A549 (cell line): ENCODE data around the gene GSC2. TPM values are rescaled to one million over a fixed set of nuclear protein-coding genes. Genes with fewer than 3 reads are reported as not detected.

ENCODE experiments used
- ATAC-seq, 2 experiments: fragments of 200-7000 bp in 1 of 2; fragments of >200 bp in 1 of 2; cut with Nextera tagmentation in 1 of 2; cut with Tn5 transposase in 1 of 2; 3 replicates each; pipeline versions ENCODE4 v1.8.0 to v1.9.1; 2018 to 2020; ENCODE audit warnings: mild to moderate bottlenecking in 1 of 2, moderate library complexity in 1 of 2
- CTCF ChIA-PET: fragments of 300-600 bp; sonication (Branson Sonifier 250); formaldehyde crosslinking; extraction: SDS; loops from one replicate; lab custom pipeline; 2021; ENCODE audit warnings: antibody characterized with exemption, inconsistent platforms; lab: Yijun Ruan, JAX
- POLR2A ChIA-PET: fragments of 350-600 bp; formaldehyde crosslinking; extraction: SDS; loops from one replicate; lab custom pipeline; 2021; ENCODE audit warnings: antibody characterized with exemption, inconsistent platforms; lab: Yijun Ruan, JAX
- DNase-seq, 2 experiments: peaks; one replicate each; pipeline versions ENCODE4 v3.0.0 to v3.0.0-alpha.2; 2011 to 2016; ENCODE audit warnings: low read depth in 1 of 2, low spot score in 1 of 2
- FAIRE-seq: peaks from 2 replicates; lab custom pipeline; 2011; peaks lifted over from hg19 to GRCh38; lab: Jason Lieb, UNC
- H3K27ac ChIP-seq, 2 experiments: fragments of >200 bp; sonication (Bioruptor Twin); formaldehyde crosslinking; 3 replicates each; pipeline ENCODE4 v1.5.1; 2016 to 2017
- H3K4me1 ChIP-seq: fragments of >200 bp; sonication (Bioruptor Twin); formaldehyde crosslinking; 3 replicates; pipeline ENCODE4 v1.6.1; 2016
- H3K4me2 ChIP-seq: fragments of >200 bp; sonication (Bioruptor Twin); formaldehyde crosslinking; 3 replicates; pipeline ENCODE4 v1.6.1; 2016
- H3K4me3 ChIP-seq: fragments of >200 bp; sonication (Bioruptor Twin); formaldehyde crosslinking; 3 replicates; pipeline ENCODE4 v1.5.1; 2016
- H3K9me3 ChIP-seq: fragments of >200 bp; sonication (Bioruptor Twin); formaldehyde crosslinking; 3 replicates; pipeline ENCODE4 v1.6.1; 2016
- CBX2 ChIP-seq: fragments of 200-600 bp; sonication (generic); IDR thresholded peaks from 2 replicates; pipeline ENCODE4 v1.6.1; 2016; ENCODE audit warnings: low read depth, mild to moderate bottlenecking, borderline replicate concordance
- CBX8 ChIP-seq: fragments of 200-600 bp; sonication (generic); IDR thresholded peaks from 2 replicates; pipeline ENCODE4 v1.6.1; 2016
- CHD2 ChIP-seq: fragments of 150-350 bp; IDR thresholded peaks from 2 replicates; pipeline ENCODE4 v1.6.1; 2014; ENCODE audit warnings: low read length; ENCODE audit not compliant: partially characterized antibody
- CHD4 ChIP-seq: fragments of 200-600 bp; sonication (generic); IDR thresholded peaks from 2 replicates; pipeline ENCODE4 v1.6.1; 2016; ENCODE audit warnings: antibody characterized with exemption, mild to moderate bottlenecking, borderline replicate concordance
- EHF ChIP-seq: fragments of 250-450 bp; sonication (Bioruptor Pico); IDR thresholded peaks from 2 replicates; pipeline ENCODE4 v1.5.0; 2020; ENCODE audit warnings: mild to moderate bottlenecking
- ESRRA ChIP-seq: fragments of 150-350 bp; IDR thresholded peaks from 2 replicates; pipeline ENCODE4 v1.6.1; 2014; ENCODE audit warnings: mild to moderate bottlenecking, low read length, borderline replicate concordance
- HOXB5 ChIP-seq: fragments of 250-450 bp; sonication (Bioruptor Pico); IDR thresholded peaks from 2 replicates; pipeline ENCODE4 v1.5.0; 2020; ENCODE audit warnings: mild to moderate bottlenecking, moderate library complexity
- JUN ChIP-seq, 2 experiments: fragments of >200 bp; sonication (Bioruptor Twin); formaldehyde crosslinking; IDR thresholded peaks; 2 replicates in 1 of 2; 3 replicates in 1 of 2; pipeline ENCODE4 v1.6.1; 2016 to 2017
- JUNB ChIP-seq: fragments of >200 bp; sonication (Bioruptor Twin); formaldehyde crosslinking; IDR thresholded peaks from 2 replicates; pipeline ENCODE4 v1.6.1; 2016
- KDM1A ChIP-seq: fragments of 200-600 bp; sonication (generic); IDR thresholded peaks from 2 replicates; pipeline ENCODE4 v1.6.1; 2016; ENCODE audit warnings: low read depth, mild to moderate bottlenecking
- KDM5A ChIP-seq: fragments of 200-600 bp; sonication (generic); IDR thresholded peaks from 2 replicates; pipeline ENCODE4 v1.6.1; 2016; ENCODE audit warnings: antibody characterized with exemption, mild to moderate bottlenecking
- MAFK ChIP-seq: fragments of 450-650 bp; IDR thresholded peaks from 2 replicates; pipeline ENCODE4 v1.6.1; 2014; ENCODE audit not compliant: partially characterized antibody
- MYC ChIP-seq: IDR thresholded peaks from 2 replicates; pipeline ENCODE4 v1.6.1; 2012; ENCODE audit warnings: mild to moderate bottlenecking, inconsistent platforms, low read length, improper control_type of control experiment, borderline replicate concordance
- NPAS2 ChIP-seq: fragments of 250-450 bp; sonication (Bioruptor Pico); IDR thresholded peaks from 2 replicates; pipeline ENCODE4 v1.8.0; 2022; ENCODE audit warnings: mild to moderate bottlenecking, moderate library complexity, borderline replicate concordance
- PHF8 ChIP-seq: fragments of 200-600 bp; sonication (generic); IDR thresholded peaks from 2 replicates; pipeline ENCODE4 v1.6.1; 2016; ENCODE audit warnings: low read depth, mild to moderate bottlenecking, antibody characterized with exemption, moderate library complexity, borderline replicate concordance
- POLR2A ChIP-seq: IDR thresholded peaks from 2 replicates; pipeline ENCODE4 v1.6.1; 2012; ENCODE audit warnings: mild to moderate bottlenecking, low read length
- POLR2AphosphoS2 ChIP-seq: conservative IDR thresholded peaks from 2 replicates; pipeline ENCODE4 v1.6.1; 2012; ENCODE audit warnings: low read length, improper control_type of control experiment, inconsistent platforms
- RARB ChIP-seq: fragments of 250-450 bp; sonication (Bioruptor Pico); IDR thresholded peaks from 2 replicates; pipeline ENCODE4 v1.8.0; 2021; ENCODE audit warnings: mild to moderate bottlenecking, moderate library complexity
- RCOR1 ChIP-seq: fragments of 150-350 bp; IDR thresholded peaks from 2 replicates; pipeline ENCODE4 v1.6.1; 2014; ENCODE audit warnings: antibody characterized with exemption, low read length, low read depth
- RFX5 ChIP-seq: fragments of 450-650 bp; IDR thresholded peaks from 2 replicates; pipeline ENCODE4 v1.7.1; 2014; ENCODE audit warnings: antibody characterized with exemption, mild to moderate bottlenecking, moderate library complexity
- RNF2 ChIP-seq: fragments of 200-600 bp; sonication (generic); IDR thresholded peaks from 2 replicates; pipeline ENCODE4 v1.6.1; 2016; ENCODE audit warnings: low read depth, mild to moderate bottlenecking, antibody characterized with exemption, moderate library complexity, borderline replicate concordance
- SREBF2 ChIP-seq: fragments of 450-650 bp; IDR thresholded peaks from 2 replicates; pipeline ENCODE4 v1.6.1; 2014; ENCODE audit warnings: mild to moderate bottlenecking, moderate library complexity
- TP53 ChIP-seq: fragments of 250-450 bp; sonication (Bioruptor Pico); IDR thresholded peaks from 2 replicates; pipeline ENCODE4 v1.5.0; 2021; ENCODE audit warnings: mild to moderate bottlenecking, moderate library complexity
- ZC3H11A ChIP-seq: fragments of 450-650 bp; IDR thresholded peaks from 2 replicates; pipeline ENCODE4 v1.6.1; 2014; ENCODE audit warnings: antibody characterized with exemption, mild to moderate bottlenecking
- WGBS: methylation state at CpG from one replicate; pipeline ENCODE4 v1.1.6; 2017; ENCODE audit errors: missing lambda C conversion rate; 5-methylcytosine and 5-hydroxymethylcytosine counted together
- polyA plus RNA-seq, 4 experiments: library from polyadenylated mRNA; depleted of rRNA in 3 of 4; stranded (reverse); fragments of >200 nt; fragmentation: RNase III in 1 of 4; extraction: RNeasy Plus Mini Kit Qiagen cat#74134 plus additional on column Dnase treatment in 1 of 4; gene quantifications; 2 replicates in 3 of 4; 3 replicates in 1 of 4; pipeline ENCODE4 v1.2.3, GENCODE V29; 2011 to 2017
- TF ChIP-seq, protein P1 (sequence below): fragments of 450-650 bp; IDR thresholded peaks from 2 replicates; pipeline ENCODE4 v1.6.1; 2014; ENCODE audit warnings: antibody characterized with exemption
- TF ChIP-seq, protein P2 (sequence below): fragments of 150-350 bp; IDR thresholded peaks from 2 replicates; pipeline ENCODE4 v1.6.1; 2014; ENCODE audit warnings: low read depth, mild to moderate bottlenecking, low read length
- TF ChIP-seq, protein P3 (sequence below): fragments of 250-450 bp; sonication (Bioruptor Pico); IDR thresholded peaks from 2 replicates; pipeline ENCODE4 v1.5.0; 2021; ENCODE audit warnings: mild to moderate bottlenecking, moderate library complexity, borderline replicate concordance
- TF ChIP-seq, protein P4 (sequence below): fragments of >200 bp; sonication (Bioruptor Twin); formaldehyde crosslinking; IDR thresholded peaks from 2 replicates; pipeline ENCODE4 v1.6.1; 2016

GSC2 gene
- polyA plus RNA-seq, 2 of the 4 experiments (the other 2 are of a cell fraction) = not detected

DNA sequence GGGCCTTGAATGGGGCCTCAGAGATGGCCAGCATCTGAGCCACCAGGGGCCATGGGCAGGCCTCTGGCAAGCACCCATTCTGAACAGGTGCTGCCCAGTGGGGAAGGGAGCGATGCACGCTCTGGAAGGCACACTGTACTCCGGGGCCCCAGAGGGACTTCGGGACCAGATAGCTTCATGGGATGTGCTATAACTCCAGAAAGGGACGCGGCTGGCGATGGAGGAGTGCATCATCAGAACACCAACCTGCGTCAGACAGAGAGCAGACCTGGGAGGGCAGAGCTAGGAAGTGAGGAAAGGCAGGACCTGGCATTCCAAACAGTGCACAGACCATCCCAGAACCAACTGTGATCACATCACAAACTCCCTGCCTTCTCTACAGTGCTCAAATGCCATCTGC lies 44.6 kb downstream of the GSC2 start:
- TF ChIP-seq RCOR1 = no peak
- no peak for TF ChIP-seq CHD2
- TF ChIP-seq CBX8 = no peak
- no peak for TF ChIP-seq POLR2A
- TF ChIP-seq KDM1A = no peak
- H3K4me3 ChIP-seq = no peak overlapping the region
- POLR2A ChIA-PET = no interaction called here
- H3K4me1 ChIP-seq = peaks cover 15% of the 10 kb centered on the region; the same call in 2 of the 3 replicates
- no peak for ATAC-seq
- WGBS = 93% methylated on average over 8 of the region's 8 CpGs
- CTCF ChIA-PET = interaction anchor here (2.3 kb wide), 1 partner anchor 10 kb away, joined by 11 read pairs; no protein-coding TSS in a partner anchor
- H3K4me2 ChIP-seq = no peak overlapping the region
- no peak for FAIRE-seq
- H3K27ac ChIP-seq = no peak overlapping the region
- H3K9me3 ChIP-seq = no peaks in the 10 kb centered on the region
- DNase-seq = no peak

DNA sequence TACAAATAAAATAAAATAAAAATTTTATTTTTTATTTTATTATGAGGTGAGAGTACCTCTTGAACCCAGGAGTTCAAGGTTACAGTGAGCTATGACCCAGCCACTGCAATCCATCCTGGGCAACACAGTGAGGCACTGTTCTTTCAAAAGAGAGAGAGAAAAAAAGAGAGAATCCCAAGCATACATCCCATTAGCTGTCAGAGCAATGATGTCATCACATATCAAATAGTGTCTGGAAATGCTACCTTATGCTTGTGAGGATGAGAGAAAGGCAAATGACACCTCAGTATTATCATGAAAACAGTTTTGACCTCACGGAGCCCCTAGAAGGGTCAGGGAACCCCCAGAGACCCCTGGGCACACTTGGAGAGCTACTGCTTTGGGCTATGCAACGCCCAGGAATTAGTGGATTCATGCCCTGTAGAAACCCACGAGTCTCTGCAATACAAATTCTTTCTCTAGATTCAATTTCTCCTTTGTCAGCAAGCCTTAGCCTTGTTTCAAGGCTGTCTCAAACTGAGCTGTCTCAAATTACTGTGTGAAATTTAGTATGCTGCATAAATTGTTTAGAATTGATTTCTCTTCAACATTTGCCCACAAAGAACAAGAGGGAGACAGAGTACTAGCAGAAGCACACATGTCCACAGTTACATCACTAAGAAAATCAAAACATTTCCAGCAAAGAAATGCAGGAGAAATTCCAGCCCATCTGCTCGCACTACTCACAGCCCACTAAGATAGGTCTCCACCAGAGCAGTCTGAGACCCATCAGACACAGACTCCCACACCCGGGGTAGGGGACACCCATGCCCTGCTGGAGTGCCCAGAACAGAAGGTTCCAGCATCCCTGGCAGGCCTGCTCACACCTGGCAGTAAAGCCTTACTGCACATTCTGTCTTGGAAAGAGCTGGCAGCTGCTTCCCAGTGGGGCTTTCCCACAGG lies 45.9 kb downstream of the GSC2 start:
- POLR2A ChIA-PET = no interaction called here
- ATAC-seq = peak in 1 of 2 experiments; percentile 34; a peak in 1 of 6 replicates
- TF ChIP-seq RFX5 (no peak), PHF8 (no peak), RNF2 (no peak), KDM1A (no peak), CBX2 (no peak), MYC (no peak), CBX8 (no peak), HOXB5 (no peak), EHF (CRISPR knock-in tag) (no peak), TP53 (CRISPR knock-in tag) (no peak), JUN (IDR thresholded peaks at IDR 0.05) (no peak), RARB (CRISPR knock-in tag) (no peak), ESRRA (no peak), SREBF2 (no peak), POLR2AphosphoS2 (no peak), CHD4 (no peak)
- TF ChIP-seq, protein P1, sequence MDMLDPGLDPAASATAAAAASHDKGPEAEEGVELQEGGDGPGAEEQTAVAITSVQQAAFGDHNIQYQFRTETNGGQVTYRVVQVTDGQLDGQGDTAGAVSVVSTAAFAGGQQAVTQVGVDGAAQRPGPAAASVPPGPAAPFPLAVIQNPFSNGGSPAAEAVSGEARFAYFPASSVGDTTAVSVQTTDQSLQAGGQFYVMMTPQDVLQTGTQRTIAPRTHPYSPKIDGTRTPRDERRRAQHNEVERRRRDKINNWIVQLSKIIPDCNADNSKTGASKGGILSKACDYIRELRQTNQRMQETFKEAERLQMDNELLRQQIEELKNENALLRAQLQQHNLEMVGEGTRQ = no peak
- TF ChIP-seq, protein P2, sequence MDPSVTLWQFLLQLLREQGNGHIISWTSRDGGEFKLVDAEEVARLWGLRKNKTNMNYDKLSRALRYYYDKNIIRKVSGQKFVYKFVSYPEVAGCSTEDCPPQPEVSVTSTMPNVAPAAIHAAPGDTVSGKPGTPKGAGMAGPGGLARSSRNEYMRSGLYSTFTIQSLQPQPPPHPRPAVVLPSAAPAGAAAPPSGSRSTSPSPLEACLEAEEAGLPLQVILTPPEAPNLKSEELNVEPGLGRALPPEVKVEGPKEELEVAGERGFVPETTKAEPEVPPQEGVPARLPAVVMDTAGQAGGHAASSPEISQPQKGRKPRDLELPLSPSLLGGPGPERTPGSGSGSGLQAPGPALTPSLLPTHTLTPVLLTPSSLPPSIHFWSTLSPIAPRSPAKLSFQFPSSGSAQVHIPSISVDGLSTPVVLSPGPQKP = no peak
- Histone ChIP-seq H3K9me3 (no peaks in the 10 kb centered on the region), H3K4me1 (peaks cover 5% of the 10 kb centered on the region; the same call in 2 of the 3 replicates), H3K4me2 (no peak overlapping the region), H3K27ac (no peak overlapping the region), H3K4me3 (no peak overlapping the region)
- no peak for DNase-seq
- WGBS = 73% methylated on average over 5 of the region's 5 CpGs
- CTCF ChIA-PET = interaction anchor here (0.5 to 1.7 kb wide), 3 partner anchors 12 to 295 kb away, joined by 3 to 4 read pairs (median 3); no protein-coding TSS in a partner anchor
- FAIRE-seq = no peak

DNA sequence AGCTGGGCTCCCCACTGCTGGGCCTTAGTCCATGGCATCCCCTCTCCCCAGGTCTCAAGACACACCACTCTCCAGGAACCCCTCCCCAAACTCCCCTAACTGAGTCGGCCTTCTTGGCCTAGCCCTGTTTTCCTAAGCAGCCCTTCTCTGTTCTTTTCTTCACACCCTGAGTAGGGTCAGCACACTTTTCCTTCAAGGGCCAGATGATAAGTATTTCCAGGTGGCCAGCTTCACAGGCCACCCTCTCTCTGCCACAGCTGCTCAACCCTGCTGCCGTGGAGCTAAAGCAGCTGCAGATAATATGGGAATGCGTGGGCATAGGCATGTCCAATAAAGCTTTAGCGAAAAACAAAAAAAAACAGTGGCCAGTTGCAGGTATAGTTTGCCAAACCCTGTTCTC lies 51.9 kb downstream of the GSC2 start:
- POLR2A ChIA-PET = no interaction called here
- H3K27ac ChIP-seq = no peak overlapping the region
- TF ChIP-seq, protein P1 = no peak
- TF ChIP-seq KDM1A (no peak), NPAS2 (CRISPR knock-in tag) (no peak), JUNB (no peak), KDM5A (no peak), MAFK (no peak), ZC3H11A (no peak), CHD4 (no peak), RARB (CRISPR knock-in tag) (no peak)
- TF ChIP-seq, protein P3, sequence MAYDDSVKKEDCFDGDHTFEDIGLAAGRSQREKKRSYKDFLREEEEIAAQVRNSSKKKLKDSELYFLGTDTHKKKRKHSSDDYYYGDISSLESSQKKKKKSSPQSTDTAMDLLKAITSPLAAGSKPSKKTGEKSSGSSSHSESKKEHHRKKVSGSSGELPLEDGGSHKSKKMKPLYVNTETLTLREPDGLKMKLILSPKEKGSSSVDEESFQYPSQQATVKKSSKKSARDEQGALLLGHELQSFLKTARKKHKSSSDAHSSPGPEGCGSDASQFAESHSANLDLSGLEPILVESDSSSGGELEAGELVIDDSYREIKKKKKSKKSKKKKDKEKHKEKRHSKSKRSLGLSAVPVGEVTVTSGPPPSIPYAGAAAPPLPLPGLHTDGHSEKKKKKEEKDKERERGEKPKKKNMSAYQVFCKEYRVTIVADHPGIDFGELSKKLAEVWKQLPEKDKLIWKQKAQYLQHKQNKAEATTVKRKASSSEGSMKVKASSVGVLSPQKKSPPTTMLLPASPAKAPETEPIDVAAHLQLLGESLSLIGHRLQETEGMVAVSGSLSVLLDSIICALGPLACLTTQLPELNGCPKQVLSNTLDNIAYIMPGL (CRISPR knock-in tag) = no peak
- TF ChIP-seq, protein P4, sequence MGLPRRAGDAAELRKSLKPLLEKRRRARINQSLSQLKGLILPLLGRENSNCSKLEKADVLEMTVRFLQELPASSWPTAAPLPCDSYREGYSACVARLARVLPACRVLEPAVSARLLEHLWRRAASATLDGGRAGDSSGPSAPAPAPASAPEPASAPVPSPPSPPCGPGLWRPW = no peak

More for the DNA sequence above, 51.9 kb downstream of the GSC2 start:
- Histone ChIP-seq H3K4me2 (no peak overlapping the region), H3K9me3 (no peaks in the 10 kb centered on the region), H3K4me1 (no peaks in the 10 kb centered on the region), H3K4me3 (no peak overlapping the region)
- FAIRE-seq = no peak
- 91% methylated on average over 4 of the region's 4 CpGs for WGBS
- no peak for ATAC-seq
- no peak for DNase-seq
- CTCF ChIA-PET = interaction anchor here (0.7 to 2.1 kb wide), 2 partner anchors 9 to 47 kb away, joined by 3 to 9 read pairs; no protein-coding TSS in a partner anchor
